Right lobe of liver (tissue), 4 donors: Measurements from ENCODE around the gene PRPF31.

Source experiments
- POLR2A ChIP-seq: fragments of 450-650 bp; IDR thresholded peaks from one replicate; pipeline ENCODE4 v1.6.1; 2017; ENCODE audit warnings: antibody characterized with exemption, mild to moderate bottlenecking
- TF ChIP-seq, protein P1 (sequence below), 4 donors: fragments of 200-600 bp in 3 of 4; fragments of 450-650 bp in 1 of 4; IDR thresholded peaks; one replicate each; pipeline versions ENCODE4 v1.5.1 to v1.8.0; 2016 to 2022; ENCODE audit warnings: antibody characterized with exemption in 4 of 4, mild to moderate bottlenecking in 2 of 4
- donor health status: DM: no; HTN: no; CAD: no.
- donor health status: DM: no; HTN: no; CAD: no.
- donor health status: DM: no; HTN: yes; CAD: no.

DNA sequence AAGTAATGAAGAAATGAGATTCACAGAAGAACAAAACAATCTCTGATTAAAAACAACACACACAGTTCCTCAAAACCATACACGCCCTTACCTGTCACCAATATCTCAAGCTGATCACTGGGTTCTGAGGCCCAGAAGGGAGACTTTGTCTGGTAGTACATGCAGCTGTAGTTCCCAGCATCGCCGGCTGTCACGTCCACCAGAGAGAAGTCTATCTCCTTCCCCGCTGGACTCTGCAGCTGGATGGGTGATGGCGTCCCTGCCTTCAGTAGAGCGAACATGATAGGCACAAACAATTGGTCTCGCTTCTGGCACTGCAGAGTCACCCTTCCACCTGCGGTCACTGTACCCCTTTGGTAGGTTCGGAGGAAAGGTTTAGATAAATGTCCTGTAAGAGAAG, 41.7 kb upstream of the PRPF31 start:
- TF ChIP-seq, protein P1, sequence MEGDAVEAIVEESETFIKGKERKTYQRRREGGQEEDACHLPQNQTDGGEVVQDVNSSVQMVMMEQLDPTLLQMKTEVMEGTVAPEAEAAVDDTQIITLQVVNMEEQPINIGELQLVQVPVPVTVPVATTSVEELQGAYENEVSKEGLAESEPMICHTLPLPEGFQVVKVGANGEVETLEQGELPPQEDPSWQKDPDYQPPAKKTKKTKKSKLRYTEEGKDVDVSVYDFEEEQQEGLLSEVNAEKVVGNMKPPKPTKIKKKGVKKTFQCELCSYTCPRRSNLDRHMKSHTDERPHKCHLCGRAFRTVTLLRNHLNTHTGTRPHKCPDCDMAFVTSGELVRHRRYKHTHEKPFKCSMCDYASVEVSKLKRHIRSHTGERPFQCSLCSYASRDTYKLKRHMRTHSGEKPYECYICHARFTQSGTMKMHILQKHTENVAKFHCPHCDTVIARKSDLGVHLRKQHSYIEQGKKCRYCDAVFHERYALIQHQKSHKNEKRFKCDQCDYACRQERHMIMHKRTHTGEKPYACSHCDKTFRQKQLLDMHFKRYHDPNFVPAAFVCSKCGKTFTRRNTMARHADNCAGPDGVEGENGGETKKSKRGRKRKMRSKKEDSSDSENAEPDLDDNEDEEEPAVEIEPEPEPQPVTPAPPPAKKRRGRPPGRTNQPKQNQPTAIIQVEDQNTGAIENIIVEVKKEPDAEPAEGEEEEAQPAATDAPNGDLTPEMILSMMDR (IDR thresholded peaks at IDR 0.05), result no peak
- no peak for TF ChIP-seq POLR2A
